Activated CD8-positive, alpha-beta memory T cell treated with anti-CD3 and anti-CD28 coated beads for 1 hour (primary cell): ENCODE measurements around the gene DHTKD1.
"Not testable (repeated sequence)": the region's sequence is repeated elsewhere in the genome, so short reads cannot be mapped to it uniquely, and the experiment has no call there.

Source experiments
- DNase-seq, 2 donors: peaks; one replicate each; pipeline ENCODE4 v3.0.0-alpha.2; 2020; ENCODE audit warnings: low read depth in 1 of 2; ENCODE audit errors: extremely low read depth in 1 of 2

The DHTKD1 gene

GRCh38 chr10:12062754-12063482 is 5.8 kb upstream of the DHTKD1 start:
- DNase-seq, result no peak

GRCh38 chr10:12063483-12063818 is 5.3 kb upstream of the DHTKD1 start:
- DNase-seq, result no peak

- DNase-seq, result no peak
Measured at GRCh38 chr10:12067336-12067735, 1.4 kb upstream of the DHTKD1 start.

GRCh38 chr10:12071441-12071840 is 2.7 kb downstream of the DHTKD1 start:
- not testable (repeated sequence) for DNase-seq

GRCh38 chr10:12073526-12073925 is 4.8 kb downstream of the DHTKD1 start:
- no peak for DNase-seq

GRCh38 chr10:12077580-12078180 is 8.9 kb downstream of the DHTKD1 start:
- no peak for DNase-seq

- DNase-seq, result no peak
Measured at GRCh38 chr10:12081470-12081869, 12.7 kb downstream of the DHTKD1 start.

GRCh38 chr10:12081879-12082557 is 13.3 kb downstream of the DHTKD1 start:
- DNase-seq, result no peak

- DNase-seq, result no peak
Measured at GRCh38 chr10:12088919-12089318, 20.2 kb downstream of the DHTKD1 start.

- DNase-seq, result no peak
Measured at GRCh38 chr10:12091421-12091820, 22.7 kb downstream of the DHTKD1 start.

GRCh38 chr10:12097361-12097760 is 28.6 kb downstream of the DHTKD1 start:
- not testable (repeated sequence) for DNase-seq

GRCh38 chr10:12097791-12098190 is 29.0 kb downstream of the DHTKD1 start:
- no peak for DNase-seq

- DNase-seq, result no peak
Measured at GRCh38 chr10:12098966-12099365, 30.2 kb downstream of the DHTKD1 start.

GRCh38 chr10:12103802-12104201 is 35.0 kb downstream of the DHTKD1 start:
- DNase-seq, result no peak

- no peak for DNase-seq
Measured at GRCh38 chr10:12107781-12108180, 39.0 kb downstream of the DHTKD1 start.

GRCh38 chr10:12109286-12109685 is 40.5 kb downstream of the DHTKD1 start:
- DNase-seq, result no peak

- no peak for DNase-seq
Measured at GRCh38 chr10:12111528-12111927, 42.8 kb downstream of the DHTKD1 start.

GRCh38 chr10:12113627-12114026 is 44.9 kb downstream of the DHTKD1 start:
- no peak for DNase-seq

GRCh38 chr10:12121673-12122072 is 52.9 kb downstream of the DHTKD1 start:
- DNase-seq, result no peak

- peak; percentile 89 to 99 for DNase-seq
Measured at GRCh38 chr10:12129222-12130111, 60.7 kb downstream of the DHTKD1 start, which contains the start of gene SEC61A2. Gene SEC61A2, plus strand, starts transcription at chr10:12129677. Its CDS starts 111 bp downstream, at chr10:12129788.

- no peak for DNase-seq
Measured at GRCh38 chr10:12130237-12130872, 61.6 kb downstream of the DHTKD1 start.
